GM12872 (cell line): ENCODE measurements around the gene FAM20C.

Experiments used
- TF ChIP-seq, protein P1 (sequence below): IDR thresholded peaks from 3 replicates; pipeline ENCODE4 v1.5.1; 2011; ENCODE audit warnings: low read depth, mild to moderate bottlenecking, low read length, moderate library complexity; ENCODE audit not compliant: insufficient read depth

FAM20C gene

DNA sequence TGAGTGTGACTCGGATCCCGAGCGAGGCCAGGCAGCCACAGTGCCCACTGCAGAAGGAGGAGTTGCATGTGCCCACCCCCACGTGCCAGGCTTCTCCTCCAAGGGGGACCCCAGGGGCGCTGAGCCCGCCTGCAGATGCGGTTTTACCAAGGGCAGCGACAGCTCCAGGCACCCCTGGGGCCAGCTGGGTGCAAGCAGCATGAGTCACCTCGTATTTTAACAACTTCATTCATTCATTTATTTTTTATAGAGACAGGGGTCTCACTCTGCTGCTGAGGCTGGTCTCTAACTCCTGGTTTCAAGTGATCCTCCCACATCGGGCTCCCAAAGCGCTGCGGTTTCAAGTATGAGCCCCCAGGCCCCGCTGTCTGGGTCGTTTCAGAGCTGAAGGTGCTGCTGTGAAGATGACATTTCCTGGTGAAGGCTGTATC is 96.3 kb downstream of the FAM20C start:
- TF ChIP-seq, protein P1, sequence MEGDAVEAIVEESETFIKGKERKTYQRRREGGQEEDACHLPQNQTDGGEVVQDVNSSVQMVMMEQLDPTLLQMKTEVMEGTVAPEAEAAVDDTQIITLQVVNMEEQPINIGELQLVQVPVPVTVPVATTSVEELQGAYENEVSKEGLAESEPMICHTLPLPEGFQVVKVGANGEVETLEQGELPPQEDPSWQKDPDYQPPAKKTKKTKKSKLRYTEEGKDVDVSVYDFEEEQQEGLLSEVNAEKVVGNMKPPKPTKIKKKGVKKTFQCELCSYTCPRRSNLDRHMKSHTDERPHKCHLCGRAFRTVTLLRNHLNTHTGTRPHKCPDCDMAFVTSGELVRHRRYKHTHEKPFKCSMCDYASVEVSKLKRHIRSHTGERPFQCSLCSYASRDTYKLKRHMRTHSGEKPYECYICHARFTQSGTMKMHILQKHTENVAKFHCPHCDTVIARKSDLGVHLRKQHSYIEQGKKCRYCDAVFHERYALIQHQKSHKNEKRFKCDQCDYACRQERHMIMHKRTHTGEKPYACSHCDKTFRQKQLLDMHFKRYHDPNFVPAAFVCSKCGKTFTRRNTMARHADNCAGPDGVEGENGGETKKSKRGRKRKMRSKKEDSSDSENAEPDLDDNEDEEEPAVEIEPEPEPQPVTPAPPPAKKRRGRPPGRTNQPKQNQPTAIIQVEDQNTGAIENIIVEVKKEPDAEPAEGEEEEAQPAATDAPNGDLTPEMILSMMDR, result no peak

DNA sequence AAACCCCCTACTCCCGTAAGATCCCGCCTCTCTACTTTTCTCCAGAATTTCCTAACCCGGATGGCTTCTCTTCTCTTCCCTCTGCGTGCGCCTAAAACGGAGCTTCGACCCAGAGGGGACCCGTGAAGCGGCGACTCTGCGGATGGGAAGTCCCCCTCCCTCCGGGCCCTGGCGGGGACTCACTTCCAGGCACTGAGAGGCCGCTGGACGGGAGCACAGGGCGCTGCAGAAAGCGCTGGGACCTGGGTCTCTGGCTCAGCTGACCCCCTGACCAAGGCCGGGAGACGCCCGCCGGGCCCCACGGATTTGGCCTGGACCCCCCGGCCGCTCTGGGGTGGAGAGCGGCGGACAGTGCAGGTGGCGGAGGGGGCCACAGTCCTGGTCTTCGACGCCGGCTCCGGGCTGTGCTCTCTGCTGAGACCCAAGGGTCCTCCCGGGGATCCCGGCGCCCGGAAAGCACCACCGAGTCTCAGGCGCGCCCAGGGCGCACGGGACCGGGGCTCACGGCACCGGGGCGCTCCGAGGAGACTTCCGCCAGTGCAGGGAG is 96.9 kb downstream of the FAM20C start:
- TF ChIP-seq, protein P1, result no peak

DNA sequence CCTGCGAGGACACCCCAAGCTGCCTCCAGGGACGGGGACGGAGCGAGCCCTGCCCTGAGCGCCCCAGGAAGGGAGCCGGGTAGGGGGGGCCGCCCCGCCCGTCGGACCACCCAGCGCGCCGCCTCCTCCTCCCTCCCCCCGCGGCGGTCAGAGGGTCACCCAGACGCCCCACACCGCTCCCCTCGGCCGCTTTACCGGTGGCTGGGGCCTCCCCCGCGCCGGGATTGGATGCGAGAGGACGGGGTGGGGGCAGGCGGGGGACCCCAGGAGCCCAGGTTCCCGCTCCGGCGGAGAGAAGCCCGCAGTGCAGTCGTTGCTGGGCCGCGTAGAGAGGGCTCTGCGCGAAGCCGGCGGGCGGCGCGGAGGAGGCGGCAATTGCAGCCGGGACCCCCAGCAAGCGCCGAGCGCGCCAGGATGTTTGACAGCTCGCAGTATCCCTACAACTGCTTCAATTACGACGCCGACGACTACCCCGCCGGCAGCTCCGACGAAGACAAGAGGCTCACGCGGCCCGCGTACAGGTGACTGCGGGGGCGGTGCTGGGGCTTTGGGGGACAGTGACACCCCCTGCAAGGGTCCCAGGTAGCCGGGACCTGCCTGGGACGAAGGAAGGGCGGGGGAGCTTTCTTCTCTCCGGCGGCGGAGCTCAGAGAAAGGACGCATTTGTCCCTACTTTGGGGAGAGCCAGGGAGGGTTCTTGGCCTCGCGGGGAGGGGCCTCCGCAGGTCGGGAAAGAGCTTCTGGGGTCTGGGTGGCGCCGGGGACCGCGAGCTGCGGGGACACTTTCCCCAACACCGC is 97.6 kb downstream of the FAM20C start, which contains the start of gene FOXL3:
Gene FOXL3, plus strand, starts transcription at position 415 of the 798 bp plus-strand sequence. Its CDS starts 0 bp downstream, at position 415.
- TF ChIP-seq, protein P1, result no peak

DNA sequence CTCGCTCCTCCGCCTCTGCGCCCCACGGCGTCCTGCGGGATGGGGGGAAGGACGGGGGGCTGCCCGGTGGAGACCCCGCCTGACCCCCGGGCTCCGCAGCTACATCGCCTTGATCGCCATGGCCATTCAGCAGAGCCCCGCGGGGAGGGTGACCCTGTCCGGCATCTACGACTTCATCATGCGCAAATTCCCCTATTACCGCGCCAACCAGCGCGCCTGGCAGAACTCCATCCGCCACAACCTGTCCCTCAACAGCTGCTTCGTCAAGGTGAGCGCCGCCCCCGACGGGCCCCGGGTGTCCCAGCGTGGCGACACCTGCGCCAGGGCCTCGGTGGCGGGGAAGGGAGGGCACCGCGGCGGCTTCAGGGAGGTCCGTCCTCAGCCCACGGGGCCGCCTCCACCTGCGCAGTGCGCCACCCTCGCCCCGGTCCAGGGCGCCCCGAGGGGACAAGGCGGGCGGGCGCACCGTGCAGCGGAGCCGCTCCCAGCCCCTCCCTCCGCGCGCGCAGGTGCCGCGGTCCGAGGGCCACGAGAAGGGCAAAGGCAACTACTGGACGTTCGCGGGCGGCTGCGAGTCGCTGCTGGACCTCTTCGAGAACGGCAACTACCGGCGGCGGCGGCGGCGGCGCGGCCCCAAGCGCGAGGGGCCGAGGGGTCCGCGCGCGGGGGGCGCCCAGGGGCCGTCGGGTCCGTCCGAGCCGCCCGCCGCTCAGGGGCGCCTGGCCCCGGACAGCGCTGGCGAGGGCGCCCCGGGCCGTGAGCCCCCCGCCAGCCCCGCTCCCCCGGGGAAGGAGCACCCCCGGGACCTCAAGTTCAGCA is 98.4 kb downstream of the FAM20C start:
- TF ChIP-seq, protein P1, result no peak

- TF ChIP-seq, protein P1, result no peak
Measured at GRCh38 chr7:291373-292092, 99.2 kb downstream of the FAM20C start.

- TF ChIP-seq, protein P1, result no peak
Measured at GRCh38 chr7:292226-292625, 99.9 kb downstream of the FAM20C start.
